Measurements from ENCODE around the gene NARF. TPM values are rescaled to one million over a fixed set of nuclear protein-coding genes. Genes with fewer than 3 reads are reported as not detected.
"Not testable (repeated sequence)": the region's sequence is repeated elsewhere in the genome, so short reads cannot be mapped to it uniquely, and the experiment has no call there.

Gene NARF
- total RNA-seq, 6 experiments from 2014 or later: 9.3 to 48.6 (median 21.8) TPM

GRCh38 chr17:82534401-82534812, 75.9 kb downstream of the NARF start:
- Histone ChIP-seq H3K27me3 (no peaks in the 10 kb centered on the region), H3K4me3 (no peak overlapping the region), H3K9me3 (no peaks in the 10 kb centered on the region), H3K4me1 (peaks cover 0 to 42% (median 12%) of the 10 kb centered on the region in 4 donors), H3K36me3 (no peaks in the 10 kb centered on the region), H3K27ac (no peak overlapping the region)
- TF ChIP-seq POLR2A (IDR thresholded peaks at IDR 0.05) (no peak), CTCF (IDR thresholded peaks at IDR 0.05) (no peak)
- ATAC-seq (peak in 1 of 4 donors; percentile 10), DNase-seq (no peak)
- intact Hi-C loops (cut with DNase I): no loop called here
- WGBS (ENCODE audit: insufficient coverage, low coverage, low lambda C conversion rate, missing lambda C conversion rate): 77% methylated on average over 3 of the region's 7 CpGs

- TF ChIP-seq POLR2A (IDR thresholded peaks at IDR 0.05) (no peak), CTCF (IDR thresholded peaks at IDR 0.05) (no peak)
- ATAC-seq (peak; percentile 51 to 70 (median 60)), DNase-seq (no peak)
- no peaks in the 10 kb centered on the region for H3K27me3 ChIP-seq
- WGBS (ENCODE audit: insufficient coverage, low coverage, low lambda C conversion rate, missing lambda C conversion rate): 36% methylated on average over 6 of the region's 6 CpGs
- no peaks in the 10 kb centered on the region for H3K36me3 ChIP-seq
- H3K9me3 ChIP-seq: no peaks in the 10 kb centered on the region
- H3K4me3 ChIP-seq: no peak overlapping the region
- H3K27ac ChIP-seq: peak overlapping the region; percentile 46 to 65 (median 59)
- intact Hi-C loops (cut with DNase I): no loop called here
- H3K4me1 ChIP-seq: peaks cover 0 to 34% (median 4%) of the 10 kb centered on the region in 4 donors
Observed at GRCh38 chr17:82536512-82537201, 78.1 kb downstream of the NARF start.

- H3K4me3 ChIP-seq; H3K36me3 ChIP-seq; intact Hi-C loops (cut with DNase I); DNase-seq; H3K9me3 ChIP-seq; H3K27me3 ChIP-seq: not testable (repeated sequence)
- Histone ChIP-seq H3K27ac (peak overlapping the region; percentile 46 to 65 (median 59)), H3K4me1 (peaks cover 0 to 34% (median 4%) of the 10 kb centered on the region in 4 donors)
- ATAC-seq: peak in 1 of 4 donors; percentile 15
- WGBS (ENCODE audit: insufficient coverage, low coverage, low lambda C conversion rate, missing lambda C conversion rate): 39% methylated on average over 7 of the region's 9 CpGs
Observed at GRCh38 chr17:82537228-82537627, 78.7 kb downstream of the NARF start.

GRCh38 chr17:82539076-82539475, 80.5 kb downstream of the NARF start:
- H3K27ac ChIP-seq; H3K9me3 ChIP-seq; H3K27me3 ChIP-seq; H3K4me3 ChIP-seq; ATAC-seq; intact Hi-C loops (cut with DNase I); H3K36me3 ChIP-seq; DNase-seq: not testable (repeated sequence)
- 94% methylated on average over 2 of the region's 18 CpGs for WGBS (ENCODE audit: insufficient coverage, low coverage, low lambda C conversion rate, missing lambda C conversion rate)
- H3K4me1 ChIP-seq: peaks cover 0 to 32% (median 4%) of the 10 kb centered on the region in 4 donors

Small RNA genes within 50 kb of the gene (small RNA-seq; reads per million reads assigned to genes)
- 0 reads per million in 2 experiments for gene RF00019

Other genes with a start within 250 kb of the NARF start
- 10 to 100 TPM; 10.1 to 37.4 (median 17.2) TPM for gene CCDC57, start 245.9 kb upstream of the NARF start, total RNA-seq
- gene SLC16A3, start 229.7 kb upstream of the NARF start, total RNA-seq: 10 to 100 TPM in 2 of 6 experiments, 1 to 10 TPM in 4; 4.1 to 34.0 (median 7.3) TPM
- 10 to 100 TPM; 32.7 to 73.0 (median 45.9) TPM for gene CSNK1D, start 185.0 kb upstream of the NARF start, total RNA-seq
- 1 to 10 TPM in 4 of 6 experiments, under 1 TPM in 2; 0.31 to 3.2 (median 1.3) TPM for gene CD7, start 141.1 kb upstream of the NARF start, total RNA-seq
- gene SECTM1, start 125.0 kb upstream of the NARF start, total RNA-seq: 1 to 10 TPM; 3.9 to 7.4 (median 5.8) TPM
- not detected for gene TEX19, start 99.5 kb upstream of the NARF start, total RNA-seq
- gene UTS2R, start 87.0 kb upstream of the NARF start, total RNA-seq: not detected
- gene HEXD, start 40.4 kb upstream of the NARF start, total RNA-seq: 10 to 100 TPM in 5 of 6 experiments, 1 to 10 TPM in 1; 9.6 to 30.4 (median 20.2) TPM
- 10 to 100 TPM; 13.5 to 23.4 (median 16.2) TPM for gene OGFOD3, start 40.2 kb upstream of the NARF start, total RNA-seq
- gene CYBC1, start 8.0 kb upstream of the NARF start, total RNA-seq: 10 to 100 TPM; 29.4 to 82.4 (median 46.4) TPM
- gene FOXK2, start 61.0 kb downstream of the NARF start, total RNA-seq: 10 to 100 TPM; 14.1 to 20.5 (median 16.1) TPM
- gene WDR45B, start 189.7 kb downstream of the NARF start, total RNA-seq: 10 to 100 TPM; 27.7 to 40.7 (median 31.6) TPM
- 10 to 100 TPM in 3 of 6 experiments, 1 to 10 TPM in 3; 3.7 to 12.5 (median 9.3) TPM for gene RAB40B, start 240.0 kb downstream of the NARF start, total RNA-seq